ENCODE data around the gene F13A1. TPM values are rescaled to one million over a fixed set of nuclear protein-coding genes. Genes with fewer than 3 reads are reported as not detected.

Gene F13A1
- polyA plus RNA-seq, 1 donor (not counting 4 experiments of a cell fraction or from before 2014, with no cell fraction given) = not detected

DNA sequence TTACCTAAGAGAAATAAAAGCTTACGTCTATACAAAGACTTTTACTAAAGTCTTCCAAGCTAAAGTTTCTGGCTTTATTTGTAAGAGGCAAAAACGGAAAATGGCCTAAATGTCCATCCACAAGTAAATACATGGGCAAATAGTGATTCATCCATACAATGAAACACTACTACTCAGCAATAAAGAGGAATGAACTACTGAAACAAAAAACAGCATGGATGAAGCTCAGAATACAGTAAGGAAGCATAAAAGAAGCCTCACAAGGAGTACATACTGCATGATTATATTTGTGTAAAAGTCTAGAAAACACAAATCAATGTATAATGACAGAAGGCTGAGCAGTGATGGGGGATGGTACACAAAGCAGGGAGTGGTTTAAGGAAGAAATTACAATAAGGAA, 84.7 kb downstream of the F13A1 start:
- DNase-seq (ENCODE audit: low read depth, low spot score) (no peak), FAIRE-seq (no peak)
- H3K9ac ChIP-seq (ENCODE audit: control insufficient read depth, extremely low read depth, insufficient read depth, low read length) = no peak overlapping the region
- TF ChIP-seq, protein P1, sequence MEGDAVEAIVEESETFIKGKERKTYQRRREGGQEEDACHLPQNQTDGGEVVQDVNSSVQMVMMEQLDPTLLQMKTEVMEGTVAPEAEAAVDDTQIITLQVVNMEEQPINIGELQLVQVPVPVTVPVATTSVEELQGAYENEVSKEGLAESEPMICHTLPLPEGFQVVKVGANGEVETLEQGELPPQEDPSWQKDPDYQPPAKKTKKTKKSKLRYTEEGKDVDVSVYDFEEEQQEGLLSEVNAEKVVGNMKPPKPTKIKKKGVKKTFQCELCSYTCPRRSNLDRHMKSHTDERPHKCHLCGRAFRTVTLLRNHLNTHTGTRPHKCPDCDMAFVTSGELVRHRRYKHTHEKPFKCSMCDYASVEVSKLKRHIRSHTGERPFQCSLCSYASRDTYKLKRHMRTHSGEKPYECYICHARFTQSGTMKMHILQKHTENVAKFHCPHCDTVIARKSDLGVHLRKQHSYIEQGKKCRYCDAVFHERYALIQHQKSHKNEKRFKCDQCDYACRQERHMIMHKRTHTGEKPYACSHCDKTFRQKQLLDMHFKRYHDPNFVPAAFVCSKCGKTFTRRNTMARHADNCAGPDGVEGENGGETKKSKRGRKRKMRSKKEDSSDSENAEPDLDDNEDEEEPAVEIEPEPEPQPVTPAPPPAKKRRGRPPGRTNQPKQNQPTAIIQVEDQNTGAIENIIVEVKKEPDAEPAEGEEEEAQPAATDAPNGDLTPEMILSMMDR (optimal IDR thresholded peaks at IDR 0.05 in 1 of 3, IDR thresholded peaks at IDR 0.05 in 1 of 3, conservative IDR thresholded peaks at IDR 0.05 in 1 of 3; ENCODE audit: extremely low read depth in 1 of 3, insufficient read depth in 2 of 3, low read length in 3 of 3) = no peak
- no peak for TF ChIP-seq EZH2 (IDR thresholded peaks at IDR 0.05; ENCODE audit: low read length)
- dilution Hi-C loops (cut with MboI; ENCODE audit: extremely low pct_ligation_motif_present, low sequenced_read_pairs) = no loop called here
- H4K20me1 ChIP-seq (ENCODE audit: control insufficient read depth, extremely low read depth, insufficient read depth, low read length) = no peaks in the 10 kb centered on the region
- no peaks in the 10 kb centered on the region for H3K4me1 ChIP-seq (ENCODE audit: control insufficient read depth, extremely low read depth, insufficient read depth, low read length)
- H2AFZ ChIP-seq (ENCODE audit: control insufficient read depth, low read length) = no peak overlapping the region
- H3K79me2 ChIP-seq (ENCODE audit: control insufficient read depth, insufficient read depth, low read length) = no peaks in the 10 kb centered on the region
- H3K4me3 ChIP-seq (ENCODE audit: control insufficient read depth in 2 of 3, extremely low read depth in 1 of 3, insufficient read depth in 2 of 3, low read depth in 1 of 3, low read length in 3 of 3) = no peak overlapping the region
- no peaks in the 10 kb centered on the region for H3K27me3 ChIP-seq (ENCODE audit: control insufficient read depth, extremely low read depth, insufficient read depth, low read length)
- no peaks in the 10 kb centered on the region for H3K9me3 ChIP-seq (ENCODE audit: control insufficient read depth, low read depth, low read length)
- H3K4me2 ChIP-seq (ENCODE audit: control insufficient read depth, extremely low read depth, insufficient read depth, low read depth, low read length) = no peak overlapping the region
- no peak overlapping the region for H3K27ac ChIP-seq (ENCODE audit: control insufficient read depth, insufficient read depth, low read length)
- H3K36me3 ChIP-seq (ENCODE audit: control insufficient read depth in 2 of 2, extremely low read depth in 1 of 2, insufficient read depth in 2 of 2, low read length in 2 of 2) = no peaks in the 10 kb centered on the region
- no peaks in the 10 kb centered on the region for H3K9me1 ChIP-seq (ENCODE audit: control insufficient read depth, extremely low read depth, insufficient read depth, low read length)

DNA sequence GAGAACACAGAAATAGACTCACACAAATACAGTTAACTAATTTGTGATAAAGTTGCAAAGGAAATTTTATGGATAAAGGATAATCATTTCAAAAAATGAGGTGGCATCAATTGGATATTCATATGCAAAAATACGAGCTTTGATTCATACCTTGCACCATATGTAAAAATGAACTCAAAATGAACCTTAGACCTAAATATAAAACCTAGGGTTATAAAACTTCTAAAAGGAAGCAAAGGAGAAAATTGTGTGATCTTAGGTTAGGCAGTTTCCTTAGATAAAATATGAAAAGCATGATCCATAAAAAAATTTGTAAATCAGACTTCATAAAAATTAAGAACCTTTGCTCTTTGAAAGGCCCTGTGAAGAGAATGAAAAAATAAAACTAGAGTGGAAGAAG, 85.5 kb downstream of the F13A1 start:
- H3K4me2 ChIP-seq (ENCODE audit: control insufficient read depth, extremely low read depth, insufficient read depth, low read depth, low read length) = no peak overlapping the region
- H3K27ac ChIP-seq (ENCODE audit: control insufficient read depth, insufficient read depth, low read length) = no peak overlapping the region
- no peak overlapping the region for H3K9ac ChIP-seq (ENCODE audit: control insufficient read depth, extremely low read depth, insufficient read depth, low read length)
- dilution Hi-C loops (cut with MboI; ENCODE audit: extremely low pct_ligation_motif_present, low sequenced_read_pairs) = no loop called here
- no peak overlapping the region for H3K4me3 ChIP-seq (ENCODE audit: control insufficient read depth in 2 of 3, extremely low read depth in 1 of 3, insufficient read depth in 2 of 3, low read depth in 1 of 3, low read length in 3 of 3)
- no peak overlapping the region for H2AFZ ChIP-seq (ENCODE audit: control insufficient read depth, low read length)
- no peaks in the 10 kb centered on the region for H3K27me3 ChIP-seq (ENCODE audit: control insufficient read depth, extremely low read depth, insufficient read depth, low read length)
- H3K4me1 ChIP-seq (ENCODE audit: control insufficient read depth, extremely low read depth, insufficient read depth, low read length) = no peaks in the 10 kb centered on the region
- TF ChIP-seq EZH2 (IDR thresholded peaks at IDR 0.05; ENCODE audit: low read length) = no peak
- TF ChIP-seq, protein P1 (optimal IDR thresholded peaks at IDR 0.05 in 1 of 3, IDR thresholded peaks at IDR 0.05 in 1 of 3, conservative IDR thresholded peaks at IDR 0.05 in 1 of 3; ENCODE audit: extremely low read depth in 1 of 3, insufficient read depth in 2 of 3, low read length in 3 of 3) = no peak
- H3K79me2 ChIP-seq (ENCODE audit: control insufficient read depth, insufficient read depth, low read length) = no peaks in the 10 kb centered on the region
- DNase-seq (ENCODE audit: low read depth, low spot score) (no peak), FAIRE-seq (no peak)
- no peaks in the 10 kb centered on the region for H3K9me3 ChIP-seq (ENCODE audit: control insufficient read depth, low read depth, low read length)
- H3K9me1 ChIP-seq (ENCODE audit: control insufficient read depth, extremely low read depth, insufficient read depth, low read length) = no peaks in the 10 kb centered on the region
- H4K20me1 ChIP-seq (ENCODE audit: control insufficient read depth, extremely low read depth, insufficient read depth, low read length) = no peaks in the 10 kb centered on the region
- no peaks in the 10 kb centered on the region for H3K36me3 ChIP-seq (ENCODE audit: control insufficient read depth in 2 of 2, extremely low read depth in 1 of 2, insufficient read depth in 2 of 2, low read length in 2 of 2)

Data from keratinocyte (primary cell).